GM21528 (cell line): Measurements from ENCODE around the gene TRMT2A.

Experiments used
- ATAC-seq: cut with Tn5 transposase; IDR thresholded peaks from one replicate; pipeline ENCODE4 v1.9.1; 2021; ENCODE audit warnings: mild to moderate bottlenecking, moderate library complexity; ENCODE audit not compliant: unreplicated experiment, low FRiP score

Gene TRMT2A

DNA sequence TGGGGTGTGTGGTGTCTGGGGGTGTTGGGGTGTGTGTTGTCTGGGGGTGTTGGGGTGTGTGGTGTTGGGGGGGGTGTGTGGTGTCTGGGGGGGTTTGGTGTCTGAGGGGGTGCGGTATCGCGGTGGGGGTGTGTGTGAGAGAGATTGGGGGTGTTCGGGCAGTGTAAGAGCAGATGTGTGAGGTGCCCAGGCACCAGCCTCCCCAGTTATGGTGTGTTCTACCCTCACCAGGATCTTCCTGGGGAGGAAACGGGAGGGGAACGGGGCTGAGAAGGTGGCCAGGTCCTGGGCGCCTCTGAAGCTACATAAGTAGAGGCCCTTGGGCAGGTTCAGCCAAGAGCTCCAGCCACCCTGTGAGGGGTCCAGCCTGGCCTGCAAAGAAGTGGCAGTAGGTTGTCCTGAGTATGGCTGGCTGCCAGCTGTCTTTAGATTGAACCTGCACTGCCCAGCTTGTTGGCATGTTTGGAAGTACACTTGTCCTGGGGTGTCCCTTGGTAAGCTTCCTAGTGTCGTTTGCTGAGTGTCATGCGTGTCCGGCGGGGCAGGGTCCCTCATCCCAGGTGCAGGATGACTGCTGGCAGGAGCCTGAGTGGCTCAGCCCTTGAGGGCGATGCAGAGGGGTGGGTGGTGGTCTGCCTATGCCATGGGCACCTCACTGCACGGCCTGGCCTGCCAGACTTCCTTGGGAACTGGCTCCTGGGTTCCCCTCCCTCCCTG, 6.5 kb upstream of the TRMT2A start:
- ATAC-seq: no peak

DNA sequence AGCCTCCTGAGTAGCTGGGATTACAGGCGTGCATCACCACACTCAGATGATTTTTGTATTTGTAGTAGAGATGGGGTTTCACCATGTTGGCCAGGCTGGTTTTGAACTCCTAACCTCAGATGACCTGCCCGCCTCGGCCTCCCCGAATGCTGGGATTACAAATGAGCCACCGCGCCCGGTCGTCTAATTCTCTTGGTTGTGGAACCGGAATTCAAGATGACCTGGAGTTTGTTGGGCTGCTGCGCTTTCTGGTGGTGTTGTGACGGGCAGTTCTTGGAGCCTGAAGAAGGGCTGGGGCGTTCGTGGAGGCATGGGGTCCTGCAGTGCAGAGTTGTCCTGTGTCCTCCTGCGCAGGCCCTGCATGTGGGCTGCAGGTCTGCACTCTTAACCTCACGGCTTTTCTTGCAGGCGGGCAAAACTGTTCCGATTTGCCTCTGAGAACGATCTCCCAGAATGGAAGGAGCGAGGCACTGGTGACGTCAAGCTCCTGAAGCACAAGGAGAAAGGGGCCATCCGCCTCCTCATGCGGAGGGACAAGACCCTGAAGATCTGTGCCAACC, 4.9 kb upstream of the TRMT2A start:
- ATAC-seq: no peak

DNA sequence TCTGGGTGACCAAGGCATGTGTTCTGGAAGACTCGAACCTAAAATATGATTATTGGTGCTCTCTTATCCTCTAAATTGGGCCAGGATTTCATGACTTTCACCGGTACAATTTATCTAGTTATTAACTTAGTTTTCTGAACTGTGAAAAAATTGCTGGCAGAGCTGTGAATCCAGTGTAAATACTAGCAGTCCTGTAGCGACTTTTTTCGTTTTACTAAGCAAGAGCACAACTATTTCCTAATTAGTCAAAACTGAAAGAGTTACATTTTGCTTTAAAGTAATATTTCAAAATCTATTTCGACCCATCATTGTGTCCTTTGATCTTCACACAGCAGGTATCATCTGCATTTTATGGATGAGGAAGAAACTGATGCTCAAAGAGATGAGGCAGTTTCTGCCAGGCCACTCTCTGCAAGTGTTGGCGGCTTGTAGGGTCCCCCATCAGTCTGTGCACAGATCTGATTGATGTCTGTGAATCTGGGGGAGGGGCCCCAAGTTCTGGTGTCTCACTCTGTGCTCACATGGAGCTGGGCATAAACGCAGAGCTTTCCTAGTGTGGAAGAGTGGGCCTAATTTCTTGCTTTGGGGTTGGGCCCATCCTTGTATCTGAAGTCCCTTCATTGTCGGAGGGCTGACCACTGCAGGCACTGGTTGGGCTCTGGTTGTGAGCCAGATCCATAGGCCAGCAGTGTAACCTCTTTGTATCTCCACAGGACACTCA, 1.4 kb upstream of the TRMT2A start:
- ATAC-seq: no peak

DNA sequence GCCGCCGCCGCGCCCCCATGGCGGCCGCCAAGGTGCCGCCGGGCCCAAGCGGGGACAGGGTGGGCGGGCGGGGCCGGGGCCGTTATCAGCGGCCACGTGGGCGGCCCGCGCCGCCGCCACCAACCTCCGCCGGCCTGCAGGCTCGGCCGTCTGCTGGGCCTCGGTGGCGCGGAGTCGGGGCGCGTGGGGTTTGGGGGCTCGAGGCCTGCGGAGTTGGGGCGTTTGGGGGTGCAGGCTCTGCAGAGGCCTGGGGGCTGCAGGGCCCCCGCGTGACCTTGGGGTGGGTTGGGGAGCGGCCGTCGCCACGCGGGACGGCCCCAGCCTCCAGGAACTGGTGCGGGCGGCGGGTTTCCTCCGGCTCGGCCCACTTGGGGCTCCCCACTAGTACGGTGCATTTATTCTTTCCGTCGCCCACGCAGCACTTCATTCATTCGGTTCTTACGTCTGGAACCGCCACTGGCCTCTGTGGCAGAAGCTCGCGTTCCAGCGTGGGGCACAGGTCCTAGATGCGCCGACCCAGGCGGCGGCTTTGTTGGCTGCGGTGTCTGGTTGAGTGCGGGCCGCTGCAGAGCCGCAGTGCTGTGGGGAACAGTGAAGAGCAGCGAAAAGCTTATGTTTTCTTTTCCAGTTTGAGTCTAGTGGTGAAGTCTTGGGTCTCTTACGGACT, 740 bp upstream of the TRMT2A start:
- ATAC-seq: peak; percentile 19

DNA sequence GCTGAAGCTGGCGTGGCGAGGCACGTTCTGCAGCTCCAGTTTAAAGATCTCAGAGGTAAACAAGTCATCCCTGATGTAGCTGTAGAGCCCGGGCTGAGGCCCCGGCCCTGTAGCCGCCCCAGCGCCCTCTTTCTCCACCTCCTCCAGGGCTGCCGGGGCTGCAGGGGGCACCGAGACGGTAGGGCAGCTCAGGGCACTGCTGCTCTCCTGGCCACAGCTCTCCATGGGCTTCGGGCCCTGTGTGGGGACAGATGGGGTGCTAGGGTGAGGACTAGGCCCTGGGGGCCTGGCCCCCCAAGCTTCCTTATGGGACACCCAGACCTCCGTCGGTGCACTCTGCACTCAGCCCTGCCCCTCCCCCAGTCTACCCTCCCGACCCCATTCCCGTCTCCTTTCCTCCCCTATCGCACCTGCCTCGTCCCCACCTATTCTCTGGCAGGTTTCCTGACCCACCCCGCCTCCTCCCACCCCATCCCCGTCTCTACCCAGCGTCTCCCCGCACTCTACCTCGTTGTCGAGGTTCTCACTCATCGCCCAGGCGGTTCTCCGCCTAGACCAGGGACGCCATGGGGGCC, 563 bp downstream of the TRMT2A start:
- ATAC-seq: no peak

DNA sequence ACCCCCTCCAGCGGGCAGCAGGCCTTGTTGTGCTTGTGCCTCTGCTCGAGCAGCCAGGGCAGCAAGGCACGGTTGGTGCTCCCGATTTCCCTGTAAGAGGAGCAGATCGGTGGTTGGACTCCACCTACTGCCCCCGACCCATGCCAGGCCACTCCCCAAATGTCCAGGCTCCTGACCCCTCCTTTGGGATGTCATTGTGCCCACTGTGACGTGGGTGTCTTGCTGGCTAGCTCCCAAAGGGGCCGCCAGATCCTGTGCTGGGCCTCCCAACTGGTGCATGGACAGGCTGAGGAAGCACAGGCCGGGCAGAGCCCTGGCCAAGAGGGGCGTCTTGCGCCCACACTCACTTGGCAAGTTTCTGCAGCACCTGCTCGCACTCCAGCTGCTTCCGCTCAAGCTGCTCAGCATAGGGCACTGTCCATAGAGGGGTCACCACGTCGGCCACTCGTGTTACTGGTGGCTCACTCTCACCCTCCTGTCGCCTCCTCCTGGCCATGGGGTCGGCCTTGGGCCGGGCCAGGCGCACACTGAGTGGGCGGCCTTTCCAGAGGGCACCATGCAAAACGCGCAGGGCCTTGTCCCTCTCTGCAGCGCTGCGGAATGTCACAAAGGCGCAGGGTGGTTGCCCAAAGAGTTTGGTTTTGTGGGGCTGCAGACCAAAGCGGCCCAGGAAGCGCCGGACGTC, 1.2 kb downstream of the TRMT2A start, which contains the start of gene RANBP1:
RANBP1 (plus strand) TSS at position 414 of the 685 bp plus-strand sequence; CDS start at position 495, 81 bp downstream.
- ATAC-seq: no peak

DNA sequence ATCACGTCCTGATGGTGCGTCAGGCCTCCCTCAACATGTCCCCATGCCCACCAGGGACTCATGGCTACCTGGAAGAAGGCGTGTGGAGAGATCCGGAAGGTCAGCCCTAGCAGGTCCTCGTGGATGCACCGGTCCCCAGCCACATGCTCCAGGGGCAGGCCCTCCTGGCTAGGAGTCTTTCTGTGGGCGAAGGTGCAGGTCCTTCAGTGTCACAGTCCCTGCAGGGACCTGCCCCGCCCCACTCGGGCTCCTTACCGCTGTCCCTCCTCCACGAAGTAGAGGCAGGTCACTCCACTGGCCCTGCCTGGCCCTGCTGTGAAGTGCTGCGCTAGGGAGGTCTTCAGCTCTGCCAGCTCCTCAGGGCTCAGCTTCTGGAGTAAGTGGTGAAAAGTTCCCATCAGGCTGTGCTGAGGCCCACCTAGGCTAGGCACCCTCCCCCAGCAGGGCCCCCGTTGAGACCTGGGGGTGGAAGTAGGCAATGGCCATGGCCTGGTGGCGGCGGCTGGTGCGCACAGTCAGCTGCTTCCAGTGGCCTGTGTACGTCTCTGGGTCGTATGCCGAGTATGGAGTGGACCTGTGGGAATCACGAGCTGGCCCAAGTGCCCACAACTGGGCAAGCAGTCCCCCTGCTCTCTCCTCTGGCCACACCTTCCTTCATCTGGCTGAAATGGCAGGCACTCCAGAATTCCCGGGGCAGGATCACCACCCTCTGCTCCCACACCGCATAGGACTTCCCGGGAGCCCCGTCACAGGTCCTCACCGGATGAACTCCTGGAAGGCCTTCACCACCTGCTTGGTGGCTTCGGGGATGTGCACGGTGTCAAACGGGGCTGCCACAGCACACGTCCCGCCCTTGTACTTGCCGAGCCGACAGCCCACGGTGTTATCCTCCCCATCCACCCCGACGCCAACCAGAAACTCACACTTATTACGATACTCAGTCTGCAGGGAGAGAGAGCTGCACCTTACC, 2.2 kb downstream of the TRMT2A start:
- no peak for ATAC-seq

DNA sequence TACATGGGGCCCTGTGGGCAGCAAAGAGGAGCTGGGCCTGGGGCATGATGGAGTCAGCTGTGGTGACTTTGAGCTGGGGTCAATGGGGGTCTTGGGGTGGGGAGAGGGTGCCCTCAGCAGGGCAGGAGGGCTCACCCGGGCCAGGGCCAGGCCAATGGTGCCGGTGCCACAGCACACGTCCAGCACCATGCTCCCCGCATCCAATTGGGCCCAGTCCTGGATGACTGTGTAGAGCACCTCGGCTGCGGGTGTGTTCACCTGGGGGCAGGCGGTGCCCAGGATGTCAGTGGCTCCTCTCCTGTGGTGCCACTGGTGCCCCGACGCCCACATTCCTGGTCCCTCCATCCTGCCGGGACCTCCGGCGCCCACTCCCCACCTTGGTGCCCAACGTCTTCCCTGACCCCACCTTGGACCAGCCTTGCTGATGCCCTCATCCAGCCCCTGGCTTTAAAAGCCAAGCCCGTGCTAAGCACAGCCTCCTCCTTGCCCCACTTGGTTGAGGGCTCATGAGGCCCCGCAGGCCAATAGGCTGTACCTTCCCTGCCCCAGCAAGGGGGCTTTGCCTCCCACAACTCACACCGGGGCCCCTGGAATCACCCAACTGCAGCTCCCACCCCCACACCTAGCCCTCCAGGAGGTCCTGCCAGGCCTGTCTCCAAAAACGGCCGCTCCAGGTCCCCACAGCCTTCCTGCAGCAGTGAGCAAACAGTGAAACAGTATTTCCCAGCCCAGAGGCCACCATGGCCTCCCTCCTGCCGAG, 3.3 kb downstream of the TRMT2A start:
- ATAC-seq: no peak

DNA sequence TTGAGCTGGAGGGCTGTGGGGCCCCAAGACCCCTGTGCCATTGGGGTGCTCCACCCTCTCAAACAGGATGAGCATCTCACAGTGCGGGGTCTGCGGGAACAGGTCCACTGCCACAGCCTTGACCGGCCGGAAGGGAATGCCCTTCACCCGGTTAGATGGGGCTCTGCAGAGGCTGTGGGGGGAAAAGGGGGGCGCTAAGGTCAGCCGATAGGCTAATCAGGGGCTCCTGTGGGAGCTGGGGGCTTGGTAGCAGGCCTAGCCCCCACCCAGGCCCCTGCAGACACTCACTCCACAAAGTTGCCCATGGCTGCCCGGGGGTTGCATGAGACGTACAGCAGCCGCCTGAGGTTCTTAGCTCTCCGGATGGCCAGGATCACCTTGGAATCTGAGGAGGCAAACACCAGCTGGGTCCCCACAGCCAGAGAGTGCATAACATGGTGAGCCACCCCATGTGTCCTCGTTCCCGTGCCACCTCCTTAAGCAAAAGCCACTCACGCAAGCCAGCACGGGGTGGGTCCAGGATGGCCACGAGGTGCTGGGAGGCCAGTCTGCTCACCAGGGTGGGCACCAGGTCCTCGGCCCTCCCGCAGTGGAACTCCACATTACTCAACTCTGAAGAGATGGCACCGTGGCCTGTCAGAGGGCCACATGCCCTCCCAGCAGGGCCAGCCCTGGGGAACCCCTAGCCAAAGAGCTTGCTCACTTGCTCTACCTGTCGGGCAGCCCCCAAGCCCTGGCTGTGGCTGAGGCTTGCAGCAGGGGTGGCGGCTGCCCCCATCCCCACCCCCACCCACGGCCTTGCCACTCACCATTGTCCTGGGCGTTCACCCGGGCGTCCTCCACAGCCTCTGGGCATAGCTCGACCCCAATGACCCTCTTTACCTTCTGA, 4.2 kb downstream of the TRMT2A start:
- ATAC-seq: no peak

DNA sequence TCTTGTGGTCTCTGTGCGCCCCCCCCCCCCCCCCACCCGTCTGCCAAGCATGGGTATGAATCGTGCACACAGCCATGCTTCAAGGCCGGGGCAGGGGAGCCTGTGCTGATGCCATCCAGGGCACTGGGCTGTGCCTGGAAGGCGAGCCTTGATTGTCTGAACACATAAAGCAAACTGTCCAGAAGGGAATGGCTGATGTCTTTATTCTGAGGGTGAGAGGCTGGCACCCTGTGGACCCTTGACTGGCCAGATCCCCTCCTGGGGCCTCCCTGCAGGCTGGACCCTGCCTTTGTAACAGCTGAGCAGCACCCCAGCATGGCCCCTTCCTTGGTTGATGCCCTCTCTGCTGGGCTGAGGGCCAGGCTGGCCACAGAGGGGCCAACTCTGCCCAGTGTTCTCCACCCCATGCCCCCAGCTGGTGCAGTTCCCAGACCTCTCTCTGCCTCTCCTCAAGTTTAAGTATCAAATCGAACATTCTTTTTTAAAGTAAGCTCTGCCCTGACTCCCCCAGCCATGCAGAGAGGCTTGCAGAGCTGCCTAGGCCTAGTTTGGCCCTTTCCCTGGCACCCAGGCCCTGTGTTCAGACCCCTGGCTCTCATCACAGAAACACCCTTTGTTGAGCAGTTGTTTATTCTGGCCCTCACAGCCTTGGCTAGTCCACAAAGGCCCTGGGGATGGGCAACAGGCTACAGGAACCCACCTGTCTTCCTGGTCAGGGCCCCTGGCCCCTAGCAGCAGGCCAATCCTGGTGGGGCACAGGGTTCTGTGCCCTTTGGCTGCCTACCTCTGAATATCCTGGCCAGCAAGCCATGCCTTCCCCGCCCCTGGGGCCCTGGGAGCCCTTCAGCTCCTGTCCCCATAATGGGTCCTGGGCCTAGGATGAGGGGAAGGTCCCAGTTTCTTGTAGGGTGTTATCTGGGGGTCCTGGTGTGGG, 5.1 kb downstream of the TRMT2A start:
- no peak for ATAC-seq

DNA sequence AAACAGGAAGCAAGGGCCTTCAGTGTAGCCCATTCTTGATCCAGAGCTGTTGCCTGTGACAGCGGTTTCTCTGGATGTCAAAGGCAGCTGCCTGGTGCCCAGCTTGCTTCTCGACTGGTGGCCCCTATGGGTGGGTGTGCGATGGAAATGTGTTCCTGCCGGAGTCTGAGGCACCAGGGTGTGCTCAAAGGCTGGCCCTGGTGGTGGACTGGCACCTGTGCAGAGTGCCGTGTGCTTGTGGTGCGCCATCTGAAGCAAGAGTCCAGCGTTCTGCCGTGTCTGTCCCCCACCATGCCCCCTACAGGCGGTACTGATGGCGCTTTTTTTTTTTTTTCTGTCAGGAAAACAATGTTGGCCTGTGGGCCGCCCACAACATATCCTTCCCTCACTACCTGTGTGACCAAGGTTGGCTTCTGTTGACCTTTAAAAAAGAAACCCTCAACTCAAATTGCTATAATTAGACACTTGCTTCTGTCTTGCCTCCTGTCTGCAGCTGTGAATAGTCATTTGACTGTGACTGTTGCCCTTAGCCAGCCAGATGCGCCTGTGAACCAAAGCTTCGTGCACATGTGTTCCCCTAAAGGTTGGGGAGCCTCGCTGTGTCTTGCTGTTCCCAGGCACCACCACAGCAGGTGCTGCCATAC, 5.9 kb downstream of the TRMT2A start:
- no peak for ATAC-seq

DNA sequence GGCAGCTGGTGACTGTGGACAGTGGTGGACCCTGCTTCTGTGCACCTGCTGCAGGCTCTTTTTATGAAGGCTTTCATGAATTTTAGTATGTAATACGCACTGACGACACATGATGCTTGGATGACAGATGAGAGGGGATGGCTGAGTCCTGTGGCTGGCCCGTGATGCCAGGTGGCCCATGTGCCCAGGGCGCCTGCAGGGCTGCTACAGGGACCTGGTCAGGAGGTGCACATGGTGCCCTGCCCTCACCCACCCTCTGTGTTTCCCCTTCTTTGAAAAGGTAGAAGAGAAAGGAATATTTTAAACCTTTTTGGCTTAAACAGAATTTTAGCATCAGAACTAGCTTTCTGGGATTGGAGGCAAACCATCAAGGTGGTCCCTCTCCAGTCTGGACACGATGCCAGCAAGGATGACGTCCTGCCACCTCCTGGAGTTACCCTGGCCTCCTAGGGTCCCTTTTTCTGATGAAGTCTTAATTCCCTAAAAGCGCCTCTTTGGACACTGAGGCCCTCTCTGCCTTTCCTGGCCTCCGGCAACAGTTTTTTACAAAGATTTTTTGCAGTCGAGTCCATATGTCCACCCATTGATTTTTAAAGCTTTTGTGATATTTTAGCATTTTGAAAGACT, 6.6 kb downstream of the TRMT2A start:
- ATAC-seq: no peak

DNA sequence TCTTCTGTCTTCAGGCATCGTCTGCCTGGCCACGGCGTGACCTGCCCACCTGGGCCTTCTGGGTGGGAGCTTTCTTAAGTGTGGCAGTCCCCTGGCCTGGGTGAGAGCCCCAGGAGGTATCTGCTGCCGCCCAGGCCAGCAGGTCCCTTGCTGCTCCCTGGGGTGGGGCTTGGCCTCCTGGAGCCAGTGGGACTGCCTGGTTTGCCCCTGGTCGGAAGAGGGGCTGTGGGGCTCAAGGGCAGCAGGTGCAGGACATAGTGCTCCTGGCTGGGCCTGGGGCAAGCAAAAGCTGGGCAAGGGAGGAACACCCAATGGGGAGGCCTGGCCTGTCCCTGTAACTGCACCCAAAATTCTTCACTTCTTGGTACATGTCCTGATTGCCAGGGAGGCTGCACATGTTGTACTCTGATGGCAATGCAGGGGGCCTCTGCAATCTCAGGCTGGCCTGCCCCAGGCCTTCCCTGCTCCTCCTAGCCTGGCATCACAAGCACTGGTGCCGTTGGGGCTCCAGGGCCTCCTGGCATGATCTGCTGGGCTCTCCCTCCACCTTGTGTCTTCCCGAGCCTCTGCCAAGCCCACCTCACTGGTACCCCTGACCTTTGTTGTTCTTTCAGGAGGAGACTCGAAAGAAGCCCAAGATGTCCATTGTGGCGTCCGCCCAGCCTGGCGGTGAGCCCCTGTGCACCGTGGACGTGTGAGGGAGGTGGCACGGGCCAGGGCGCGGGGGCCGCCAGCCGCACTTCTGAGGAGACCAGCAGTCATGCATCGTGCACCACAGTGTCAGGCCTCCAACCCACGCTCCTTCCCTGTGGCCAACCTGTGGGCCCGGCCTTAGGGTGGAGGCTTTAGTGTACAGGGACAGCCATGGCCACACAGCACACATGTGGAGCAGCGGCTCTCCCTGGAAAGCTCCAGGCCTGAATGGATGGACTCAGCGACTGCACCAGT, 7.3 kb downstream of the TRMT2A start:
- ATAC-seq: no peak

DNA sequence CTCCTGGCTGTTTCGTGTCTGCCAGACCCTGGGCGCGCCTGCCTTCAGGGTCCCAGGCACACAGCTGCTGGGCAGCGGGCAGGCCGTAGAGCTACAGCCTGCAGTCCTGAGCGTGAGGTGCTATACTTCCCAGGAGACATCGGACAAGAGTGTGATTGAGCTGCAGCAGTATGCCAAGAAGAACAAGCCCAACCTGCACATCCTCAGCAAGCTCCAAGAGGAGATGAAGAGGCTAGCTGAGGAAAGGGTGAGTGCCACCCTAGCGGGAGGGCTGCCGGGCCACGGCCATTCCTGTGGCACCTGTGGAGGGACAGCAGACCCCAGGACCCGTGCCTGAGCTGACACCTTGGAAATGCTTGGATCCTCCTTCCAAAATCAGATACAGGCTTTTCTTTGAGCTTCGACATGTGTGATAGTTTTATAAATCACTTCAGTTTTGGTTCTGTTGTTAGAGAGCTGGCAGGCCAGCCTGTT, 8.2 kb downstream of the TRMT2A start:
- ATAC-seq: no peak
